D341Med (cell line): ENCODE data around the gene VPS54.
A peak's percentile ranks its signal among the peaks of the same experiment; 100 is the strongest.
"Not testable (repeated sequence)": the region's sequence is repeated elsewhere in the genome, so short reads cannot be mapped to it uniquely, and the experiment has no call there.

Experiments
- DNase-seq: peaks from one replicate; pipeline ENCODE4 v3.0.0; 2012; ENCODE audit warnings: low spot score

Gene VPS54

DNA sequence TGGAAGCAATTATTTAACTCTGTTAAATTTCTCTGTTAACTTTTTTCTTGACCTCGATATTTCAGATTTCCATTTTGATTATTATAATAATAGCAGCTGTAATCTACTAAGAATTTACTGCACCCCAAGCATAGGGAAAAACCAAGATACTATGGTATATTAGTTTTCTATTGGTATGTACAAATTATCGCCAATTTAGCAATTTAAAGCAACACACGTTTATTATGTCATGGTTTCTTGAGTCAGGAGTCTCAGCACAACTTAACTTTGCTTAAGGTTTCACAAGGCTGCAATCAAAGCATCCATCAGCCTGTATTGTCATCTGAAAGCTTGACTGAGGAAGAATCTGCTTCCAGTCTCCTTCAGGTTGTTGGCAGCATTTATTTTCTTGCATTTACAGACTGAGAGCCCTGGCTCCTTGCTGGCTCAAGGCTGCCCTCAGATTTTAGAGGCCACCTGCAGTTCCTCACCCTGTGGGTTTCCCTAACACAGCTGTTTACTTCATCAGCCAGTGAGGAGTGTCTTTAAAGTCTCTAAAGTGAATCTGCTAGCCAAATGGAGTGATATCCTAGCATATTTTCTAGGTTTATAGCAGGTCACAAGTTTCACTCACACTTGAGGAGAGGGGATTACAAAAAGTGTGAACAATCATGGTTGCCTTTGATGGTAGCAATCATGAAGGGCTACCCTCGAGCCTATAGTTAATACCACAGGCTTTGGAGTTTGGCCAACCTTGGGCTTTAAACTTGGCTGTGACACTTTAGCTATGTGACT lies 4.4 kb upstream of the VPS54 start:
- DNase-seq: no peak

DNA sequence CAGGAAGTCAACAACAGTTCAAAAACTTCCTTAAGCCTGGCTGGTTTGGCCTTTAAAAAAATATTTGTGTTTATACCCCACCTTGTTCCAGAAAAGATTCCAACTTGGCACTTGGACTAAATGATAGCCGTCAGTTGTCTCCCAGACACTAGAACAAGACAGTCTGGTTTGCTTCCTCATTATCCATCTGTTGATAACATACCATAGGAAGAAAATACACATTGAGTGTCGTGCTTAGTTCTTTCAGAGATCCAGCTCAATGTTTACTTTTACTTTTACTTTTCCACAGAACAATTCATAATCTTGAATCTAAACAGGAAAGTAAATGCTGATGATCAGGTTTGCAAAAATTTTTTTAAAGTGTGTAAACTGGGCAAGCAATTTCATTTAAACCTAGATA lies 2.4 kb upstream of the VPS54 start:
- no peak for DNase-seq

- DNase-seq: no peak
Measured at GRCh38 chr2:64019975-64020528, 824 bp upstream of the VPS54 start.

GRCh38 chr2:64018701-64019082 lies 536 bp downstream of the VPS54 start:
- DNase-seq: peak; percentile 80

GRCh38 chr2:64017811-64018700 lies 1.2 kb downstream of the VPS54 start:
- DNase-seq: peak; percentile 18

DNA sequence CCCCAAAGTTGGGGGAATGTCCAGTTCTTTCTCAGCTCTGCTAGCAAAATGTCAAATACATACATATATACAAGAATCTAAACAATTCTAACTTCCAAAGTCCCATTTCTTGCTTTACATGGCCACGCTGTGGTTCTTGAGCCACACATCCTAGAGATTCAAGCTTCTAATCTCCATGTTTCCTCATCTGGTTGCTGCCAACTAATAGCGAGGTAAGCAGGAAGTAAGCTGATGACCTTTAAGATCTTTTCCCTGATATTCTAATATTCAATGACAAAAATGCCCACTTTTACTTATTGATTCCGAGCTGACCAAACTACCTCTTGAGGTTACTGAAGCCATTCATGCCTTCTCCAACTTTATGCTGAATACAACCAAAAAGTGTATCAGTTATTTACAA lies 3.3 kb downstream of the VPS54 start:
- DNase-seq: no peak

- no peak for DNase-seq
Measured at GRCh38 chr2:64015391-64015790, 3.8 kb downstream of the VPS54 start.

GRCh38 chr2:64014628-64015027 lies 4.6 kb downstream of the VPS54 start:
- no peak for DNase-seq

- no peak for DNase-seq
Measured at GRCh38 chr2:64013053-64013452, 6.2 kb downstream of the VPS54 start.

DNA sequence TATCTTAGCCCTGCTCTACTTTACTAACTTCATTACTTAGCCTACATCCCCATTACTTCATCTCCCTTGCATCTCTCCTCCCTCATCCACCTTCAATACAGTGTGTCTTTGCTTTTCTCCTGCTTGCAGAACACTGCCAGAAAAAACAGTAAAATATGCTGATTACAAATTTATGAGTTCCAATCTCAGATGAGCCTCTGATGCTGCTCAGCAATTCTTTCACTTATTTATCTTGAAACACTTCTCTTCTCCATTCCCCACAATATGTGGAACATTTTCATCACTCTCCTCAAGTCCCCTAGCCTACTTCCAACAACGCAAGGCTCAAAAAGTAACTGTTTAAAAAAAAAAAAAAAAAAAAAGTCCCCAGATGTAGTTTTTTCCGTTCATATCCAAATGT lies 7.1 kb downstream of the VPS54 start:
- DNase-seq: no peak

- DNase-seq: no peak
Measured at GRCh38 chr2:64008434-64009009, 10.7 kb downstream of the VPS54 start.

DNA sequence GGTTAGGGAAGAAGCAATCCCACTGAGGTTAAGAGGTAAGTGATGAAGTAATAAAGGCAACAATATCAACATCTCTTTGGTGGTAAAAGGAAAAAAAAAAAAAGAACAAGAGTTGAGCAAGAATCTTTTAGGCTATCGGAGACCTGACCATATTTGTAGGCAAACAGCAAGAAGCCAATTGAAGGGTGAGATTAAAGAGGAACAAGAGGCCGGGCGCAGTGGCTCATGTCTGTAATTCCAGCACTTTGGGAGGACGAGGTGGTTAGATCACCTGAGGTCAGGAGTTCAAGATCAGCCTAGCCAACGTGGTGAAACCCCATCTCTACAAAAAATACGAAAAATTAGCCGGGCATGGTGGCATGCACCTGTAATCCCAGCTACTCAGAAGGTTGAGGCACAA lies 11.3 kb downstream of the VPS54 start:
- DNase-seq: no peak

DNA sequence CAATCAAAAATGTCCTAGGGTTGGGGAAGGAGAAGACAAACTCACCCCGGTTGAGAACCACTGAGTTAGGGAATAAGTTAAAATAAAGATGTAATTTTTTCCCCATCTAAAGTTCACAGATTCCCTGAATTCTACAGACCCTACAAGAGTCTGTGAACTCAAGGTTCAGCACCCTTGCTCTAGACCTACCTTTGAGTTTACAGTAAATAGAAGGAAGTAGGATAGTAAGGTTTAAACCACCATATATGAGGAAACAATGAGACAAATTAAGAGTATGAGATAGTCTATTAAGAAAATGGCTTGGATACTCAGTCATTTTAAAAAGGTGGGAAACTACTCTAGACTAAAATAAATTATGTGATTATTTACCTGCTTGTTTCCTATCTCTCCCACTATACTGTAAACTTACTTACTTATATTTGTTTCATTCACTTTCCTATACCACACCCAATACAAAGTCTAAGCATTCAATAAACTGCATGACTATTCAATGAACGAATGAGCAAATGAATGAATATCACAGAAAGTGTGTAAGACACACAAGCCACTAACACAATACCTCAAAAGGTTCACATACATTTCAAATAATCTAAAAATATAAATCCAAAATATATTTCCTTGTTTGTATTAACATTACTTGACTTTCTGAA lies 13.4 kb downstream of the VPS54 start:
- DNase-seq: no peak

GRCh38 chr2:64003239-64003638 lies 16.0 kb downstream of the VPS54 start:
- no peak for DNase-seq

DNA sequence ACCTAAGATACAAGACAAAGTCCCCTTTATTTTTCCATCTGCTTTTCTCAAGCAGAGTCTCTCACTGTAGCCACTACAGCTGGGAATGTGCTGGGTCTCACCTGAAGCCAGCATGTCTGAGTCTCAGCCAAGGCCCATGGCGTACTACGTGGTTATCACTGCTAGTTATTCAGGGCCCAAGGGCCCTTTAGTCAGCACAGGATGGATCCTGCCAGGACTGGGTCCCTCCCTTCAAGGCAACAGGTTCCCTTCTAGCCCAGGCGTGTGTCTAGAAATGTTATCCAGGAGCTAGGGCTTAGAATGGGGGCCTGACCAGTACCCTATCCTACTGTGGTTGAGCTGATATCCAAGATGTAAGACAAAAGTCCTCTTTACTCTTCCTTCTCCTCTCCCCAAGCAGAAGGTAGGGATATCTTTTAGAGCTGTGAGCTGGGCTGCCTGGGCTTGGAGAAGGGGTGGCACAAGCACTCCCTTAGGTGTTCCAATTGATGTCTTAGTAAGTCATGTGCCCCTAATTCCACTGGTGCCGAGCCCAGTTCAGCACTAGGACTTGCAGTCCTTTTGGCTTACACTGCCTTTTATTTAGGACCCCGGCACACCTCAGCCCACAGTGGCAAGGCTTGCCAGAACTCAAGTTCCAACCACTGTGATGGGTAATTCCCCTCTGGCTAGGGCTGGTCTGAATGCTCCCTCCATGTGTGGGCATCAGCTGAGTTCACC lies 17.7 kb downstream of the VPS54 start:
- no peak for DNase-seq

DNA sequence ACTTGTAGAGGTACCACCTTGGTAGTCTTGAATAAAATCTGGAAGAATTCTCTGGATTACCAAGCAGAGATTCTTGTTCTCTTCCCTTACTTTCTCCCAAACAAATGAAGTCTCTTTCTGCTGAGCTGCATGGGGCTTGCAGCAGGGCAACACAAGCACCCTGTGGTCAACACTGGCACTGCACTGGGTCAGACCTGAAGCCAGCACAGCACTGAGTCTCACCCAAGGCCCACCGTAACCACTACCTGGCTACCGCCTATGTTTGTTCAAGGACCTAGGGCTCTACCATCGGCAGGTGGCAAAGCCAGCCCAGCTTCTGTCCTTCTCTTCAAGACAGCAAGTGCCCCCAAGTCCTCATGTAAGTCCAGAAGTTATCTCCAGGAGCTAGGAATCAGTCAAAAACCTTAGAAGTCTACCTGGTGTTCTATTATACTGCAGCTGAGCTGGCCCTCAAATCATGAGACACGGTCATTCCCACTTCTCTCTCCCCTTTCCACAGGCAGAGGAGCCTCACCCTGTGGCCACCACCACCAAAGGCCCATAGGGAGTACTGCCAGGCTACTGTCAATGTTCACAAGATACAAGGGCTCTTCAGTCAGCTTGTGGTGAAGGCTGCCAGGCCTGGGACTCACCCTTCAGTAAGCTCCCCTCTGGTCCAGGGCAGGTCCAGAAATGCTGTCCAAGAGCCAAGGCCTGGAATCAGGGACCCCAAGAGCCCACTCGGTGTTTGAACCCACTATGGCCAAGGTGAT lies 18.4 kb downstream of the VPS54 start:
- DNase-seq: no peak

GRCh38 chr2:63999049-63999448 lies 20.2 kb downstream of the VPS54 start:
- DNase-seq: no peak

DNA sequence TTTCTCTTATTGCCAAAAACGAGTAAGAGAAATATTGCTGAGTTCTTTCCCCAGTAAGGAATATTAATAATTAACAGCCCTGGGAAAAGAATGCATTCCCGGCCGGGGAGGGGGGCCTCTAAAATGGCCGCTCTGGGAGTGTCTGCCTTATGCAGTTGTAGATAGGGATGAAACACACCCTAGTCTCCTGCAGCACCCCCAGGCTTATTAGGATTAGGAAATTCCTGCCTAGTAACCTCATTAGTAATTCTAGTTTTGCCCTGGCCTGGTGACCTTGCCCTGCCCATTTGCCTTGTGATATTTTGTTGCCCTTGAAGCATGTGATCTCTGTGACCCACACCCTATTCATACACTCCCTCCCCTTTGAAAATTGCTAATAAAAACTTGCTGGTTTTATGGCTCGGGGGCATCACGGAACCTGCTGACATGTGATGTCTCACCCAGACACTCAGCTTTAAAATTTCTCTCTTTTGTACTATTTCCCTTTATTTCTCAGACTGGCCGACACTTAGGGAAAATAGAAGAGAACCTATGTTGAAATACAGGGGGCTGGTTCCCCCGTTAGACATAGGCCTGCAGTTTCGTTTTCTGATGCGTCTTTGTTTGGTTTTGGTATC lies 22.5 kb downstream of the VPS54 start:
- DNase-seq: not testable (repeated sequence)

GRCh38 chr2:63994329-63995070 lies 24.7 kb downstream of the VPS54 start:
- DNase-seq: not testable (repeated sequence)

GRCh38 chr2:63993871-63994270 lies 25.4 kb downstream of the VPS54 start:
- no peak for DNase-seq
